K562 treated with DMSO at 1 percent for 24 hours (cell line): ENCODE results near the gene OR2D3. TPM values are rescaled to one million over a fixed set of nuclear protein-coding genes. Genes with fewer than 3 reads are reported as not detected.

Source experiments
- total RNA-seq: library from RNA; unstranded; fragments of 300-600 nt; gene quantifications from 2 replicates; pipeline ENCODE4 v1.2.3, GENCODE V29; 2022; ENCODE audit warnings: low read depth; ENCODE audit not compliant: insufficient read depth

The OR2D3 gene
- total RNA-seq = not detected in 2 replicates

GRCh38 chr11:6920702-6921101 lies at the start of gene OR2D3:
Gene OR2D3 (plus strand): TSS chr11:6921002. CDS start chr11:6921002, 0 bp downstream.

GRCh38 chr11:6876325-6876724 lies 44.5 kb upstream of the OR2D3 start, which contains the start of gene OR10A4:
Gene OR10A4 (plus strand): TSS chr11:6876625. CDS start chr11:6876648, 23 bp downstream.

GRCh38 chr11:6892400-6892799 lies 28.4 kb upstream of the OR2D3 start, which contains the start of gene OR2D2:
Gene OR2D2 (minus strand): TSS chr11:6892500. CDS start chr11:6892500, 0 bp downstream.

GRCh38 chr11:6926208-6927029 lies 5.6 kb downstream of the OR2D3 start, which contains the start of gene ZNF215:
Gene ZNF215 (plus strand): TSS chr11:6926426. CDS start chr11:6932273, 5,847 bp downstream.

Other genes starting within 250 kb of the OR2D3 start
- 54.0 and 59.4 TPM in 2 replicates for gene MRPL17, start 237.7 kb upstream of the OR2D3 start, total RNA-seq
- gene OR2AG2, start 149.0 kb upstream of the OR2D3 start, total RNA-seq = 0.21 and 0.23 TPM in 2 replicates
- gene OR2AG1, start 138.0 kb upstream of the OR2D3 start, total RNA-seq = not detected in 2 replicates
- gene OR6A2, start 121.3 kb upstream of the OR2D3 start, total RNA-seq = not detected in 2 replicates
- gene OR10A5, start 75.3 kb upstream of the OR2D3 start, total RNA-seq = not detected in 2 replicates
- gene OR10A2, start 57.9 kb upstream of the OR2D3 start, total RNA-seq = not detected in 2 replicates
- not detected in 2 replicates for gene OR10A4, start 44.4 kb upstream of the OR2D3 start, total RNA-seq
- not detected in 2 replicates for gene OR2D2, start 28.5 kb upstream of the OR2D3 start, total RNA-seq
- gene ZNF215, start 5.4 kb downstream of the OR2D3 start, total RNA-seq = 4.0 and 6.3 TPM in 2 replicates
- 0.86 TPM in 1 of 2 replicates, not detected in the other for gene ZNF214, start 99.3 kb downstream of the OR2D3 start, total RNA-seq
- 0.15 and 0.27 TPM in 2 replicates for gene NLRP14, start 99.5 kb downstream of the OR2D3 start, total RNA-seq
- gene RBMXL2, start 168.0 kb downstream of the OR2D3 start, total RNA-seq = 0.28 and 0.69 TPM in 2 replicates